Neural progenitor cell (in vitro differentiated cells): ENCODE measurements around the gene EGFLAM. TPM values are rescaled to one million over a fixed set of nuclear protein-coding genes. Genes with fewer than 3 reads are reported as not detected.

Source experiments
- DNase-seq: peaks from one replicate; pipeline ENCODE4 v3.0.0-alpha.2; 2016; ENCODE audit warnings: low spot score
- H2AFZ ChIP-seq: fragments of 200-600 bp; sonication (generic); replicated peaks from 2 replicates; pipeline ENCODE4 v1.6.1; 2016; ENCODE audit warnings: antibody characterized with exemption
- H3F3A ChIP-seq: fragments of 200-600 bp; sonication (generic); 2 replicates; pipeline ENCODE4 v1.6.1; 2016; ENCODE audit warnings: antibody characterized with exemption, low read depth
- H3K27ac ChIP-seq: fragments of 200-600 bp; sonication (generic); 2 replicates; pipeline ENCODE4 v1.5.1; 2016; ENCODE audit warnings: mild to moderate bottlenecking
- H3K27me3 ChIP-seq: fragments of 200-600 bp; sonication (generic); 2 replicates; pipeline ENCODE4 v1.6.1; 2016; ENCODE audit warnings: mild to moderate bottlenecking, moderate library complexity
- H3K36me3 ChIP-seq: fragments of 200-600 bp; sonication (generic); 2 replicates; pipeline ENCODE4 v1.5.1; 2016
- H3K4me1 ChIP-seq: fragments of 200-600 bp; sonication (generic); 2 replicates; pipeline ENCODE4 v1.6.1; 2016; ENCODE audit warnings: mixed run types
- H3K4me2 ChIP-seq: fragments of 200-600 bp; sonication (generic); 2 replicates; pipeline ENCODE4 v1.6.1; 2016
- H3K4me3 ChIP-seq: fragments of 200-600 bp; sonication (generic); 2 replicates; pipeline ENCODE4 v1.5.1; 2016
- H3K79me2 ChIP-seq: fragments of 200-600 bp; sonication (generic); 2 replicates; pipeline ENCODE4 v1.6.1; 2016; ENCODE audit warnings: low read depth
- H3K9ac ChIP-seq: fragments of 200-600 bp; sonication (generic); 2 replicates; pipeline ENCODE4 v1.6.1; 2016
- H3K9me3 ChIP-seq: fragments of 200-600 bp; sonication (generic); 2 replicates; pipeline ENCODE4 v1.5.1; 2016; ENCODE audit warnings: low read depth
- H4K20me1 ChIP-seq: fragments of 200-600 bp; sonication (generic); 2 replicates; pipeline ENCODE4 v1.6.1; 2016; ENCODE audit warnings: low read depth
- H3K27ac Mint-ChIP-seq: 3 replicates; pipeline ENCODE4 v1.8.0; 2021; ENCODE audit warnings: mixed read lengths
- H3K27me3 Mint-ChIP-seq: 2 replicates; pipeline ENCODE4 v1.8.0; 2022; ENCODE audit warnings: low read depth, mild to moderate bottlenecking, inconsistent platforms, moderate library complexity, mixed read lengths; ENCODE audit not compliant: insufficient read depth
- H3K36me3 Mint-ChIP-seq: 3 replicates; pipeline ENCODE4 v1.8.0; 2021; ENCODE audit warnings: mixed read lengths
- H3K4me1 Mint-ChIP-seq: 3 replicates; pipeline ENCODE4 v1.8.0; 2021; ENCODE audit warnings: mixed read lengths
- H3K4me3 Mint-ChIP-seq: 3 replicates; pipeline ENCODE4 v1.8.0; 2021; ENCODE audit warnings: mild to moderate bottlenecking, moderate library complexity, mixed read lengths
- H3K9me3 Mint-ChIP-seq: 3 replicates; pipeline ENCODE4 v1.8.0; 2020; ENCODE audit warnings: mixed read lengths
- CTCF ChIP-seq: fragments of 200-600 bp; sonication (generic); IDR thresholded peaks from 2 replicates; pipeline ENCODE4 v1.5.1; 2017; ENCODE audit warnings: antibody characterized with exemption, mild to moderate bottlenecking
- EZH2 ChIP-seq: fragments of 200-600 bp; sonication (generic); IDR thresholded peaks from 2 replicates; pipeline ENCODE4 v1.6.1; 2017; ENCODE audit warnings: antibody characterized with exemption, mild to moderate bottlenecking, moderate library complexity
- EZH2phosphoT487 ChIP-seq: fragments of 200-600 bp; sonication (generic); IDR thresholded peaks from 2 replicates; pipeline ENCODE4 v1.6.1; 2017; ENCODE audit warnings: antibody characterized with exemption
- total RNA-seq: library from RNA; depleted of rRNA; stranded (reverse); fragments of >200 nt; gene quantifications from 2 replicates; pipeline ENCODE4 v1.2.3, GENCODE V29; 2015; ENCODE audit warnings: low replicate concordance

The EGFLAM gene
- total RNA-seq, 1 donor from 2014 or later = 0.69 TPM

- Histone ChIP-seq H3K36me3 (no peaks in the 10 kb centered on the region), H3K4me2 (peak overlapping the region; percentile 30), H3K4me1 (no peaks in the 10 kb centered on the region), H3K79me2 (no peaks in the 10 kb centered on the region), H3K9ac (no peak overlapping the region), H3F3A (no peaks in the 10 kb centered on the region), H3K27ac (no peak overlapping the region), H3K9me3 (no peaks in the 10 kb centered on the region), H3K27me3 (peaks cover 70% of the 10 kb centered on the region), H2AFZ (no peak overlapping the region), H3K4me3 (no peak overlapping the region), H4K20me1 (no peaks in the 10 kb centered on the region)
- Mint-ChIP-seq H3K27ac (no peak overlapping the region), H3K4me3 (no peak overlapping the region), H3K36me3 (no peaks in the 10 kb centered on the region), H3K9me3 (peaks cover 4% of the 10 kb centered on the region), H3K4me1 (peaks cover 6% of the 10 kb centered on the region), H3K27me3 (peaks cover 14% of the 10 kb centered on the region)
- DNase-seq = peak; percentile 86
- peak; percentile 86 for TF ChIP-seq CTCF
- no peak for TF ChIP-seq EZH2
- TF ChIP-seq EZH2phosphoT487 = no peak
Observed at GRCh38 chr5:38265546-38266179, 7.3 kb downstream of the EGFLAM start.

DNA sequence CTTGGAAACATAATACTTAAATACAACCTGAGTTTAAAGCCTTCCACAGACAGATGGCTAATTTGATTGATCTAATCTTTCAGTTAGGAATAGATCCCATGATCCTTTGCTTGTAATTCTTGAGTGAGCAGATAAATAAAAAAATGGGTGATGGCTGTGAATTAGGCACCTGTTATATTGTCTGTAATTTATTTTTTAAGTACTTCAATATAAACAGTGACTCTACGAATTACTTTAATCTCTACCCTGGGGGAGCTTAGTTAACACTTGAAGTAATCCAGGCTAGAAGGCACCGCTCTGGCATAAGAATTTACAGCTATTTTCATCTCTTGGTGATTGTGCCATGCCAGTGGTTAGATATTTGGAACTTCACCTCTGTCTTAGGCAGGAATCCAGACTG lies 9.0 kb downstream of the EGFLAM start:
- no peak overlapping the region for H3K27ac ChIP-seq
- H3K36me3 ChIP-seq = no peaks in the 10 kb centered on the region
- no peak overlapping the region for H3K9ac ChIP-seq
- Mint-ChIP-seq H3K27me3 (peaks cover 8% of the 10 kb centered on the region), H3K27ac (no peak overlapping the region), H3K9me3 (peaks cover 4% of the 10 kb centered on the region), H3K4me3 (no peak overlapping the region), H3K36me3 (no peaks in the 10 kb centered on the region), H3K4me1 (peaks cover 6% of the 10 kb centered on the region)
- TF ChIP-seq CTCF = no peak
- TF ChIP-seq EZH2phosphoT487 = no peak
- no peak overlapping the region for H3K4me3 ChIP-seq
- peaks cover 53% of the 10 kb centered on the region for H3K27me3 ChIP-seq
- no peak overlapping the region for H3K4me2 ChIP-seq
- H4K20me1 ChIP-seq = no peaks in the 10 kb centered on the region
- no peaks in the 10 kb centered on the region for H3F3A ChIP-seq
- H3K9me3 ChIP-seq = no peaks in the 10 kb centered on the region
- H2AFZ ChIP-seq = no peak overlapping the region
- H3K4me1 ChIP-seq = no peaks in the 10 kb centered on the region
- no peak for DNase-seq
- no peaks in the 10 kb centered on the region for H3K79me2 ChIP-seq

DNA sequence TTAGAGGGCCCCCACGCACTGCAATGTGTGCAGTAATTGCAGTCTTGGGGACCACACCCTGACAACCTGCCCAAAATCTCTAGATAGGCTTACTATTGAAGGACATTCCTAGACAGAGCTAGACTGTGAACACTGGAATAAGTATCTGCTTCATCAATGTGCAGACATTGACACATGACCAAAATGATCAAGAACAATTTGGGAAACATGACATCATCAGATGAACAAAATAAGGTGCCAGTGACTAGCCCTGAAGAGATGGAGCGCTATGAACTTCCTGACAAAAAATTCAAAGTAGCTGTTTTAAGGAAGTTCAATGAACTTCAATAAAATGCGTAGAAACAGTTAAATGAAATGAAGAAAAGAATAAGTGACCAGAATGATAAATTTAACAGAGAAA lies 15.3 kb downstream of the EGFLAM start:
- Histone ChIP-seq H3K9me3 (peaks cover 12% of the 10 kb centered on the region), H2AFZ (no peak overlapping the region), H3K36me3 (peaks cover 4% of the 10 kb centered on the region), H3K27me3 (no peaks in the 10 kb centered on the region), H3K9ac (no peak overlapping the region), H3K4me2 (no peak overlapping the region), H3K4me1 (no peaks in the 10 kb centered on the region), H3K79me2 (no peaks in the 10 kb centered on the region), H4K20me1 (no peaks in the 10 kb centered on the region), H3K4me3 (no peak overlapping the region), H3K27ac (no peak overlapping the region), H3F3A (no peaks in the 10 kb centered on the region)
- DNase-seq = no peak
- no peaks in the 10 kb centered on the region for H3K4me1 Mint-ChIP-seq
- peaks cover 24% of the 10 kb centered on the region for H3K9me3 Mint-ChIP-seq
- TF ChIP-seq EZH2 (no peak), CTCF (no peak), EZH2phosphoT487 (no peak)
- H3K4me3 Mint-ChIP-seq = no peak overlapping the region
- no peak overlapping the region for H3K27ac Mint-ChIP-seq
- H3K27me3 Mint-ChIP-seq = peaks cover 2% of the 10 kb centered on the region
- no peaks in the 10 kb centered on the region for H3K36me3 Mint-ChIP-seq
